VCaP (cell line): ENCODE measurements around the gene ZBTB7C.

Experiments used
- H3K27ac ChIP-seq: fragments of 450-650 bp; 2 replicates; pipeline ENCODE4 v1.5.1; 2017
- TF ChIP-seq, protein P1 (sequence below): fragments of 450-650 bp; conservative IDR thresholded peaks from 2 replicates; pipeline ENCODE4 v1.5.1; 2017; ENCODE audit warnings: mild to moderate bottlenecking, moderate library complexity

The ZBTB7C gene

DNA sequence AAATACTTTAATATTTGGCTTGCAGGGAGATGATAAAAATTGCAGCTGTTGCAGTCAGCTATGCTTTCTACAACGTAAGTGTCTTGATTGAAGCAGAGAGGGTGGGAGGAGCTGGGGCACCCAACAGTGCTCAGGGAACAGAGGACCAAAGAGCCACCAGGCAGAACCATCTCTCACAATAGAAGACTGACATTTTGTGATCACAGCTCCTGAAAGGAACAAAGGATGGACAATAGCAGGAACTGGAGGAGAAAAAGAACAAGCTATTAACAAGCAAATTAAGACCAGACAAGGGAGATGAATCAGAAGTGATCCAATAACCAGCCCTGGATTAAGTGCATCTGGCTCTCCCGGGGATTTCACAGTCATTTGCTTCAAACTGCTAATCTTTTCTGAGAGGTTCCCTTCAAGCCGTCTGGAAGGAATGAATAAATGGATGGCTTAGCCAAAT is 413.1 kb downstream of the ZBTB7C start:
- TF ChIP-seq, protein P1, sequence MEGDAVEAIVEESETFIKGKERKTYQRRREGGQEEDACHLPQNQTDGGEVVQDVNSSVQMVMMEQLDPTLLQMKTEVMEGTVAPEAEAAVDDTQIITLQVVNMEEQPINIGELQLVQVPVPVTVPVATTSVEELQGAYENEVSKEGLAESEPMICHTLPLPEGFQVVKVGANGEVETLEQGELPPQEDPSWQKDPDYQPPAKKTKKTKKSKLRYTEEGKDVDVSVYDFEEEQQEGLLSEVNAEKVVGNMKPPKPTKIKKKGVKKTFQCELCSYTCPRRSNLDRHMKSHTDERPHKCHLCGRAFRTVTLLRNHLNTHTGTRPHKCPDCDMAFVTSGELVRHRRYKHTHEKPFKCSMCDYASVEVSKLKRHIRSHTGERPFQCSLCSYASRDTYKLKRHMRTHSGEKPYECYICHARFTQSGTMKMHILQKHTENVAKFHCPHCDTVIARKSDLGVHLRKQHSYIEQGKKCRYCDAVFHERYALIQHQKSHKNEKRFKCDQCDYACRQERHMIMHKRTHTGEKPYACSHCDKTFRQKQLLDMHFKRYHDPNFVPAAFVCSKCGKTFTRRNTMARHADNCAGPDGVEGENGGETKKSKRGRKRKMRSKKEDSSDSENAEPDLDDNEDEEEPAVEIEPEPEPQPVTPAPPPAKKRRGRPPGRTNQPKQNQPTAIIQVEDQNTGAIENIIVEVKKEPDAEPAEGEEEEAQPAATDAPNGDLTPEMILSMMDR, result no peak
- H3K27ac ChIP-seq, result no peak overlapping the region

DNA sequence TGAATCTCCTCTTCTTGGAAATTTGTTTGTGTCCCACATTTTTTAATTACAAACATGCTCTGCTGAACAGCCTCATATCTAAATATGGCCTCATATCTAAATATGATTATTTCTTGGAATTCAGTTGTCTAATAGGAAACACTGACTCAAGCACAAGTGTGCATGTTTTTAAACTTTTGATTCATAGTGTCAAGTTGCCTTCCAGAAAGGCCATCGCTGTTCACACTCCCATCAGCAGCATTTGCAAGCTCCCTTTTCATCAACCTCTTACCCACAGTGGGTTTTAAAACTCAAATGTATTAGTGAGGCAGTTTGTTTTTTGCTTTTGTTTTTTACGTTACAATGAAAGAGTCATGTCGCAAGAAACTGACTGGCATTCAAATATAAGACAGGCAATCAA is 413.5 kb downstream of the ZBTB7C start:
- H3K27ac ChIP-seq, result no peak overlapping the region
- TF ChIP-seq, protein P1, result no peak

DNA sequence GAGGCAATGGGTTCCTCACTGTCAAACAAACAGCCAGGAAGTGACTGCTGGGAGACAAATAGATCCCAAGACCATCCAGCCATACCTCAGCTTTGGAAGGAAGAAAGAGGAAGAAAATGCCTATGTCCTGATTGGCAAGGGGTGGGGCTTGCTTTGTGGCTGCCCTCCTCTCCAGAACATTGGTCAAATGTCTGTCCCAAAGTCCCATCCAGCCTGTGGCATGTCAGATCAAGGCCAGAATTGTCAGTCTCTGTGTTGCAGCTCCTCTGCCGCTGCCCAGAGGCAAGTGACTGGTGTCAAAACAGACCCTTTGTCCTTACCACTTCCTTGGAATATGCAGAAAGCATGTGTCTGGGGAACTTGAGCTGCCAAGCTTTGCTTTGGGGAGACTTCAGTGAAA is 415.8 kb downstream of the ZBTB7C start:
- TF ChIP-seq, protein P1, result no peak
- no peak overlapping the region for H3K27ac ChIP-seq

DNA sequence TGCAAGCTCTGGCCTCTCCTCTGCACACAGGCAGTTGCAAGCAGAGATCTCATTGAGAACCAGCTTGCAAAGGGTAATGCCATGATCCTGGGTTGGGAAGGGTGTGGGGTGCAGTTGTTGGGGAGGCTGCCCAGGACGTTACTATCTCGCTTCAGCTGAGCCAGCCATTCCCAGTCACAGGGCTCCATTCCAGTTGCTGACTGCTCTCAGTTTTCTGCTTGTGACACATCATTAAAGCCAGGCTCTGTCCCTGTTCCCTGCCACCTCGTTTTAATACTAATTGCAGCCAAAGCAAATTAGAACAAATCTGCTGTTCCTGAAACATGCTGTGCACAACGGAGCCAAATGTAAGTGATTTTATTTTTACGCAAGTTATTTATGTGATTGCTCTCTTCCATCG is 416.2 kb downstream of the ZBTB7C start:
- no peak overlapping the region for H3K27ac ChIP-seq
- TF ChIP-seq, protein P1, result no peak

DNA sequence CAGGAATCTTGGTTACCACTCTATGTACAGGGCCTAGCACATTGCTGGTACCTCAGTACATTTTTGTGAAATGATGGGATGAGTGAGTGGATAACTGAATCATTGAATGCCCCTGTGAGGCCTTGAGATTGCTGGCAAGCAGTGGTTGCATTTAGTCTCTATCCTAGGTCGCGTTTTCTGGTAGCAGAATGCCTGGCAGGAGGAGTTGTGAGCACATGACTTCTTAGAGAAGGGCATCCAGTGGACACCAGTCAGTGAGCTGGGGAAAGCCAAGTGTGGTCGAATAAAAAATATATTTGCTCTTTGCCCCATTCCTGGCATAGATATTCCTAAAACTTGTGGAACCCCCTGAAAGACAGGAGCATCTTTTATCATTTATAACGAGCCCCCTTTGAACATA is 416.9 kb downstream of the ZBTB7C start:
- no peak overlapping the region for H3K27ac ChIP-seq
- TF ChIP-seq, protein P1, result no peak

DNA sequence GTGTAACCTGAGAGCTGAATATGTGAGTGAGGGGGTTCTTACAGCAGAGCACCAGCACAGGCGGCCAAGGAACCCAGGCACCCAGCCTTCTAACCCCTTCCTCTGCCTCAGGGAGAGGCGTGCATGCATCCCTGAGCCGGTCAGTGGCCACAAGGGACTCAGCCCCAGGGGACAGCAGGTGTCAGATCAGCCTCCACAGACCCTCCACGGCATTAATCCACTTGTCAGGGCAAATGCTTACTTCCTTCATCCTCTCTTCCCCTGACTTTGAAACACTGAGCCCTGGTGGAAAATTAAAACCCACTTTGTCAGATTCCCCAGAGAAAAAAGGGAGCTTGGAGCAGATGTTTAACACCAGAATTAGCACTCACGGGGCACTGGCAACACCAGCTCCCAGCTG is 418.2 kb downstream of the ZBTB7C start:
- H3K27ac ChIP-seq, result no peak overlapping the region
- TF ChIP-seq, protein P1, result no peak

DNA sequence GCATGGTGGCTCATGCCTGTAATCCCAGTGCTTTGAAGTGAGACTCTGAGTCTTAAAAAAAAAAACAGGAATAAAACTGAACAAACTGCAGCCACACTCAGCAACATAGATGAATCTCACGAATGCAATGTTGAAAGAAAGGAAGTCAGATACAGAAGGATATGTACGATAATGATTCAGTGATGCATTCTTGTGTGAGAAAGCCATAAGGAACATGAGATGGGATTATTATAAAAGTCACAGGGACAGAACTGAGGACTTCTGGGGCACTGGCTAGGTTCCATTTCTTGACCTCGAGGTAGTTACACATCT is 421.8 kb downstream of the ZBTB7C start:
- H3K27ac ChIP-seq, result no peak overlapping the region
- TF ChIP-seq, protein P1, result no peak
